Left colon (tissue), 2 donors: ENCODE measurements around the gene VPREB3. TPM values are rescaled to one million over a fixed set of nuclear protein-coding genes. Genes with fewer than 3 reads are reported as not detected.
A peak's percentile ranks its signal among the peaks of the same experiment; 100 is the strongest.

Experiments
- ATAC-seq: fragments of 200-7000 bp; cut with Tn5 transposase; one replicate; pipeline ENCODE4 v1.9.1; 2020; ENCODE audit warnings: mild to moderate bottlenecking, moderate library complexity
- DNase-seq, 2 donors: peaks; one replicate each; pipeline ENCODE4 v3.0.0-alpha.2; 2020
- intact Hi-C, 2 donors: fragments of 100-400 bp; cut with DNase I in 1 of 2; cut with micrococcal nuclease in 1 of 2; formaldehyde crosslinking; loops; one replicate each; pipeline versions ENCODE4 v1.11.2 to v1.14.0; 2022; cut with DNase I, micrococcal nuclease
- total RNA-seq, 2 donors: library from RNA; stranded (reverse); fragmentation: NEBNext Ultra II Directional; extraction: Animal tissue kit (Norgen Biotek cat#: 25700); gene quantifications; one replicate each; pipeline ENCODE4 v1.2.1, GENCODE V29; 2021
- donor health status: DM: no; HTN: no; CAD: no.
- donor health status: DM: yes; HTN: yes; CAD: no.

The VPREB3 gene
- total RNA-seq, 2 donors from 2014 or later: 0.61 to 1.1 TPM

GRCh38 chr22:23784215-23784732 lies 30.0 kb upstream of the VPREB3 start:
- DNase-seq (peak in 1 of 2 donors; percentile 72), ATAC-seq (peak; percentile 47)
- intact Hi-C loops: no loop called here

- intact Hi-C loops: no loop called here
- no peak for DNase-seq
- ATAC-seq: no peak
These were observed 29.3 kb upstream of the VPREB3 start for GRCh38 chr22:23783265-23784150.

- DNase-seq: no peak
- intact Hi-C loops: no loop called here
- no peak for ATAC-seq
These were observed 28.5 kb upstream of the VPREB3 start for GRCh38 chr22:23782703-23783102.

- ATAC-seq (no peak), DNase-seq (no peak)
- intact Hi-C loops: no loop called here
These were observed 28.0 kb upstream of the VPREB3 start for GRCh38 chr22:23782252-23782651.

- DNase-seq (no peak), ATAC-seq (no peak)
- intact Hi-C loops: no loop called here
These were observed 27.4 kb upstream of the VPREB3 start for GRCh38 chr22:23781511-23782183.

- intact Hi-C loops: no loop called here
- DNase-seq: no peak
- no peak for ATAC-seq
These were observed 26.8 kb upstream of the VPREB3 start for GRCh38 chr22:23781065-23781464.

GRCh38 chr22:23780146-23780748 lies 26.0 kb upstream of the VPREB3 start:
- ATAC-seq: no peak
- DNase-seq: no peak
- intact Hi-C loops: no loop called here

GRCh38 chr22:23779731-23780130 lies 25.5 kb upstream of the VPREB3 start:
- intact Hi-C loops: no loop called here
- ATAC-seq (no peak), DNase-seq (no peak)

- no peak for DNase-seq
- intact Hi-C loops: no loop called here
- ATAC-seq: no peak
These were observed 24.9 kb upstream of the VPREB3 start for GRCh38 chr22:23779083-23779482.

GRCh38 chr22:23778577-23778900 lies 24.3 kb upstream of the VPREB3 start:
- ATAC-seq (no peak), DNase-seq (no peak)
- intact Hi-C loops: no loop called here

- DNase-seq (peak in 1 of 2 donors; percentile 54), ATAC-seq (no peak)
- intact Hi-C loops: no loop called here
These were observed 23.8 kb upstream of the VPREB3 start for GRCh38 chr22:23777776-23778576.

- no peak for DNase-seq
- no peak for ATAC-seq
- intact Hi-C loops: no loop called here
These were observed 21.7 kb upstream of the VPREB3 start for GRCh38 chr22:23775779-23776375.

GRCh38 chr22:23774922-23775436 lies 20.8 kb upstream of the VPREB3 start:
- intact Hi-C loops: no loop called here
- ATAC-seq (no peak), DNase-seq (no peak)

GRCh38 chr22:23774114-23774921 lies 20.1 kb upstream of the VPREB3 start:
- DNase-seq: no peak
- no peak for ATAC-seq
- intact Hi-C loops: no loop called here

GRCh38 chr22:23773483-23774113 lies 19.4 kb upstream of the VPREB3 start:
- intact Hi-C loops: no loop called here
- no peak for DNase-seq
- ATAC-seq: no peak

GRCh38 chr22:23772649-23773473 lies 18.6 kb upstream of the VPREB3 start, which contains the start of gene MMP11:
TSS of gene MMP11 (plus strand) at chr22:23772849. CDS start at chr22:23772871, 22 bp downstream.
- intact Hi-C loops: no loop called here
- peak; percentile 66 to 82 for DNase-seq

More at GRCh38 chr22:23772649-23773473, 18.6 kb upstream of the VPREB3 start, which contains the start of gene MMP11:
- peak; percentile 54 for ATAC-seq
